Hepatic stellate cell (primary cell): ENCODE measurements around the gene BACE2.
"Not testable (repeated sequence)": the region's sequence is repeated elsewhere in the genome, so short reads cannot be mapped to it uniquely, and the experiment has no call there.

ENCODE experiments used
- DNase-seq: peaks from one replicate; pipeline ENCODE4 v3.0.0; 2011; ENCODE audit warnings: low spot score

Gene BACE2

DNA sequence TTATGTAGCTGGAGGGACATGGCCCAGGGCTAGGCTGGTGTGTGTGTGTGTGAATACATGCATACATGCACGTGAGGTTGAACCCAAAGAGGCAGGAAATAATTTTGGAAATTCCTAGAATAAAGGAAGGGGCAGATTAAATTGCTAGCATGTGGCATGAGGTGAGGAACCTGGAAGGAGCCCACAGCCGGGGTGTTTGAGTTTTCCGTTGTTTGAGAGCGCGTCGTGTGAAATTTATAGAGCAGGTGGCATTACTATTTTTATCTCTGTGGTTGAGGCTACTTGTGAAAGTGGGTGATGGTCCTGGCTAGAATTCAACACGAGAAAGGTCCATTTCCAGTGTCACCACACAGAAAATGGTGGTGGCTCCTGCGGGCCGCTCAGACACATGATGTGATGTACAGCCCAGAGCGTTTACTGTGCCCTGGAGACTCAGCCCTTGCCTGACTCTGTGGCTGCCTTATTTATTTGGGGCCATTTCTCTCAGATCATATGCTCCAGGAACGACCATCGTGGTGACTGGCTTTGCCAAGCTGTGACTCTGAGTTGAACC is 48.0 kb downstream of the BACE2 start:
- DNase-seq, result no peak

GRCh38 chr21:41216486-41216885 is 48.5 kb downstream of the BACE2 start:
- no peak for DNase-seq

DNA sequence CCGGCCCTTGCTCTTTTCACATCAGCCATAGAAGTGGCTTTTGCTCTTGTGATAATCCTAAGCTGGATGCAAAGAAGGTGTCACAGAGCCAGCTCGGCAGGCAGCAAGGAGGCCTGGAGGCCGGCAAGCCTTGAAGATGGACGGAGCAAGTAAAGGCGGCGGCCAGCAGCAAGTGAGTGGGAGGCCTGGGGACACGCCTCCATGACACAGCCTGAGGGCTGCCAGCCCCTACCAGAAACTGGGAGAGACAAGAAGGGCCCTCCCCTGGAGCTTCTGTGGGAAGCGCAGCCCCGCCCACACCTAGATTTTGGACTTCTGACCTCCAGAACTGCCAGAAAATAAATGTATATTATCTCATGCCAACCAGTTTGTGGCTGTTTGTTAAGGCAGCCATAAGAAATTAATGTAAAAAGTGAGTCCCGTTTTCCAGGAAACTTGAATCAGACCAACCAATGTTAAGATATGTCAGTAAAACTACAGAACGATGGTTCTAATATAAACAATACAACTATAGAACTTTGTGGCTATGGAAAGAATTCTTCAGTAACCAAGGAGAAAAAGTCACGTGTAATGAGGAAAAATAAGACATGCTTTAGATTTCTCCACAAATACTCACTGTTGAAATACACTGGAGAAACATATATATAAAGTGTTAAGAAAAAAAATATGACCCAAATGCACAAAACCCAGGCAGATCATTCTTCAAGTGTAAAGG is 49.9 kb downstream of the BACE2 start:
- no peak for DNase-seq

GRCh38 chr21:41219498-41220207 is 51.7 kb downstream of the BACE2 start:
- no peak for DNase-seq

- DNase-seq, result no peak
Measured at GRCh38 chr21:41220208-41220733, 52.3 kb downstream of the BACE2 start.

DNA sequence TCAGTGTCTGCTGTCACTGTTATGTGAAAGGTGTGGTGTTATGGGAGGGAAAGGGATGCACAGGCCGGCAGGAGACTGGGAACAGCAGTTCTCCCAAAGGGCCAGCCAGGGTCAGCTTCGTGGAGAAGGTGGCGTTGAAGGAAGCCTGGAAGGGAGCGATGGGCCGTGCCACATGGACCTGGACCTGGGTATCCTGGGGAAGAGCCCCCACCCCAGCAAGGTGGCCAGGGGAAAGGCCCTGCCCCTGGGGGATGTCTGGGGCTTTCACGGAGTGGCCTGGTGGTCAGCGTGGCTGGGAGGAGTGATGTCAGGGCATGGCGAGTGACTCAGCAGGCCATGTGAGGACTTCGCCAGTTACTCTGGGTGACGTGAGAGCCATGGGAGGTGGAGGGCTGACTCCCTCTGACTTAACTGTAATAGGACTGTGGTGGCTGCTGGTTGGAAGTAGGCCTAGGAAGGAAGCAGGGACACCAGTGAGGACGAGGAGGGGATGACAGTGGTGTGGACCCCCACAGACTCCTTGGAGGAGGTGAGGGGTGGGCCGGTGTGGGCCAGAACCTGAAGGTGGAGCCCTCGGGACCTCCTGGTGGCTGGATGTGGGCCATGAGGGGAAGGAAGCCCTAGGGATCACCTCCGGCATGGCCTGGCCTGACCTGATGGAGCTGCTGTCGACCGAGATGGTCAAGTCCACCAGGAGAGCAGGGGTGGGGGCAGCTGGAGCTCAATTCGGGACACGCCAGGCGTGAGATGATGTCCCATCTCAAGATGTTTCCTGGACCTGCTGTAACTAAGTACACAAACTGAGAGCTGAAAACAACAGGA is 54.5 kb downstream of the BACE2 start:
- DNase-seq, result no peak

GRCh38 chr21:41226853-41227252 is 58.9 kb downstream of the BACE2 start:
- DNase-seq, result no peak

DNA sequence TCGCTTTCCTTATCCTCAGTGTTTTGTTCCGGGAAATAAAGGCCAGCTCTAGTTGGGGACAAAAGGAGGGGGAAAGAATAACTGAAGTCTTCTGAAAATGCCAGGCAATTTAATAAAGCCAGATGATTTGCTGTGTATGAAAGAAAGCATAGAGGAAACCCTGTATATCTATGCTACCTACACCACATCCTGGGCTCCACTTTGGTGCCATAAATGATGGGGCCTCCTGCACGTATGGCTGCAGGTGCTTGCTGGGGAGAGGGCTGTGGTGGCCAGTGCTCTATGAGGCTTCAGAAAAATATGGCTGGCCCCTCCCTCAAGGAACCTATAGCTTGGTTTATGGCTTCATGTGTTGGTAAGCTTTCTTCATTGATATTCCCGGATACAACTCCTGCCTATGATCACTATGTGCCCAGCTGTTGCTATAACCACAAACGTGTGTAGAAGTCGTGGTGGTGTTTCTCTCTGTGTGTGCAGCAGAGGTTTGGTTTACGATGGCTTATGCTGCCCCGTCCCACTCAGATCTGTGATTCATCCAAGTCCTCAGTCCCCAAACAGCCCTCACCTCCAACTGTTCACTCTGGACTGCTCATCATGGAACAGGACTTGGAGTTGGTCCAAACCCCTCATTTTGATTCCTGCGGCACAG is 59.5 kb downstream of the BACE2 start:
- no peak for DNase-seq

DNA sequence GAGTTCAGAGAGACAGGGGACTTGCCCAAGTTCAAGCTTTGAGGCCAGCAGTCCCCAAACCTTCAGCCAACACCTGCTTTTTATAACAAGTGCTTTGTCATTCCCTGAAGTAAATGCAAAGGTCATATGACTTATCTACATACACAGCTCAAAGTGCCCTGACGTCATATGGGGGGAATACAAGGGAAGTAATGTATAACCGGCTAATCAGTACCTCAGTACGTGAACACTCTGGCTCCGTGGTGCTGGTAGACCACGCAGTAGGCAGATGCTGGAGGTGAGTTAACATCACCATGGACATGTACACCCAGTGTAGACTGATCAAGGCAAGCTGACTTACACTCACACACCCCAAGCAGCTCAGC is 60.0 kb downstream of the BACE2 start:
- DNase-seq, result no peak

DNA sequence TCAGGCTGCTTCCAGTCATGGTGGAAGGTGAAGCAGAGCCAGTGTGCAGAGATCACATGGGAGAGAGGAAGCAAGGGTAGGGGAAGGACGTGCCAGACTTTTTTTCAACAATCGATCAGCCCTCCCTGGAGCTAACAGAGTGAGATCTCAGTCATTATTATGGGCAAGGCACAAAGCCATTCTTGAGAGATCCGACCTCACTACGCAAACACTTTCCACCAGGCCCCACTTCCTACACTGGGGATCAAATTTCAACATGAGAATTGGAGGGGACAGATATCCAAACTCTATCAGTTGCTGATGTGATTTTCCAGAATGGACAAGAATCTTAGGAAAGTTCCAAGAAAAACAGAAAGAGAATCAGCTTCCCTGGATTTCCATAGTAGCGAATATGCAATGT is 60.5 kb downstream of the BACE2 start:
- no peak for DNase-seq

DNA sequence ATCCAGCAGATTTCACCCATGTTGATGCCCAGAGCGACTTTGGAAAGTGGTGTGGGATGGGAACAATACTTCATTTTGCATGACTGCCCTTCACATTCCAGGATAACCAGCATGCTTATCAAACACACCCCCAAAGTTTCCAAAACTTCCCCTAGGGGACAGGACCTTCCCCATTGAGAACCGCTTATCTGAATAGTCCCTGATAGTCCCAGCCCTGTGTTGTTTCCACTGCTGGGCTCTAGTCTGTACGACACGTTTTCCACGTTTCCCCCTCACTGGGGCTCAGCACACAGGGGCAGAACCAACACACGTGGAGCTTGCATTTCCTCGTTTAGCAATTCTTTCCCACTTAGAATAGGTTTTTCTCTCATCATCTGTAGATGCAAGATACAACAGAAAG is 61.0 kb downstream of the BACE2 start:
- DNase-seq, result no peak

DNA sequence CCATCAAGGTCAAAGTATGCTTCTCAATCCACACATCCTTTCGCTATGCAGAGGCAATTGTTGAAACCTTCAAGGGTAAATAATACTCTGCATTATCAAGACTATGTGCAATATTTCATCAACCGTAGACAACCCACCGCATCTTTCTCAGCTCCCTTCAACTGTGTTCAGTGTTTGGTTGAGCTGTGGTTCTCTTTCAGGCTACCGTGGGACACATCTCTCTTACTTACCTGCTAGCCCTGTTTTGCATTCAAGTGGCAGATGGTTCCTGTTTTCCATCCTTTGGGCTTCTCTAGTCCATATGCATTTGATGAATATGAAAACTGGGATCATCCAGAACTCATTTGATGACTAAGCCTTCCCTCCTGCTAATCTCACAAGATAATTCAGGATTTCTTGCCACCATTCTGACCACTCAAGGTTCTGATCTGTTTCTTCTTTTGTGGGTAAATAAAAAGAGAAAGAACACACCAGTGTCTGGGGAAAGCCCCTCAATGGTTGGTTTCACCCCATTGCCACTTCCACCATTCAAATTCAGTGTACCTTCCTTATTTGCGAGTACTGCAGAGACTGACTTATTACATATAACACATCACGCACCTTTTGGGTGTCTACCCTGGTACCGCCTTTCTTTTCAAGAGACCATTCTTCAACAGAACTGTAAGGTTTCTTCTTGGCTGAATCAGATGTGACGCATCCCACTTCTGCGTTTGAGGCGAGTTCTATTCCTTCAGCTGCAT is 61.7 kb downstream of the BACE2 start:
- no peak for DNase-seq

DNA sequence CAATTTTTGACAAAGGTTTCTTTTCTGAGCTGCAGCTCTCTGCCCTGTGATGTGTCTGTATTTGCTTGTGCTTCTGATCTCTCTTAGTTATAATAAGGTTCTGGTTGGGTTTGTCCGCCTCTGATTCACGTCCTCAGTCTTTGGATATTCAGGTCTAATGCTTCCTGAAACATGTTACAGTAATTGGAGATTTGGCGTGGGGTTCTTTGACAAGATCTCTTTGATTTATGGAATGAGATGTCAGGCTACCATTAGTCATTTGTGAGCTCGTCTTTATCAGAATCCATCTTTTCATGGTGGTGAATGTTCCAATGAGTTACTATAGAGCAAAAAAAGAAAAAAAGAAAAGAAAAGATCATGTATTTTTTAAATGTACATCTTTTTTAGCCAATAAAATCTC is 62.5 kb downstream of the BACE2 start:
- DNase-seq, result no peak

DNA sequence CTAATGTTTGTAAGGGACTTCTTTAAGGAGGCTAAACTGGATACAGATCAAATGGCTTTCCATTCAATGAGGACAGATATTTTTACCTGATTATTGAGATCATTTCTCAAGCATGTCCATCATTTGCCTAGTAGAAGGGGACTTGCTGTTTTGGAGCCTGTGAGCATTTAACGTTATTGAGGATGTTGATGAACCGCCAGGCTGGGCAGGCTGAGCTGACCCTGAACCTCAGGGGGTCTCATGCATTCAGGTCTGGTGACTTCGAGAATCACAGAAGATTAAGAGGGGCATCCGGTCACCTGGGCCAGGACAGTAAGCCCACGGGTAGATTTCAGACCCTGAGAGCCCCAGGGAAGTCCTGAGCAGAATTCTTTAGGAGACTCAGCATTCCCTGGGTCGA is 63.1 kb downstream of the BACE2 start:
- DNase-seq, result no peak

DNA sequence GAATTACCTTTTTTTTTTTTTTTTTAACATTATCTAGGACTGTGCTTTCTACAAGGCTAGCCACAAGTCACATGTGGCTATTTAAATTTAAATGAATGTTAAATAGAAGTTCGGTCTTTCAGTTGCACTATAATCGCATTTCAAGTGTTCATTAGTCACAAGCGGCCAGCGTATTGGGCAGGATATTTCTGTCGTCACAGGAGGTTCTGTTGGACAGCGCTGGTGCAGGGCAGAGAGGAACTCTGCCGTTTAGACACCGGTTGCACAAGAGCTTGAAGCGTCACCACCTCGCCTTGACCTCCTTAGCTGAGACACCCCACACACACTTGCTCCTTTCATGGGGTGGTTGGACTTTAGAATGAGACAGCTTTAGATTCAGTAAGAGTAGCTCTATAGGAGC is 64.1 kb downstream of the BACE2 start:
- no peak for DNase-seq

- DNase-seq, result no peak
Measured at GRCh38 chr21:41233916-41234315, 66.0 kb downstream of the BACE2 start.

GRCh38 chr21:41234569-41234968 is 66.6 kb downstream of the BACE2 start:
- DNase-seq, result no peak

- DNase-seq, result no peak
Measured at GRCh38 chr21:41235201-41235600, 67.2 kb downstream of the BACE2 start.

DNA sequence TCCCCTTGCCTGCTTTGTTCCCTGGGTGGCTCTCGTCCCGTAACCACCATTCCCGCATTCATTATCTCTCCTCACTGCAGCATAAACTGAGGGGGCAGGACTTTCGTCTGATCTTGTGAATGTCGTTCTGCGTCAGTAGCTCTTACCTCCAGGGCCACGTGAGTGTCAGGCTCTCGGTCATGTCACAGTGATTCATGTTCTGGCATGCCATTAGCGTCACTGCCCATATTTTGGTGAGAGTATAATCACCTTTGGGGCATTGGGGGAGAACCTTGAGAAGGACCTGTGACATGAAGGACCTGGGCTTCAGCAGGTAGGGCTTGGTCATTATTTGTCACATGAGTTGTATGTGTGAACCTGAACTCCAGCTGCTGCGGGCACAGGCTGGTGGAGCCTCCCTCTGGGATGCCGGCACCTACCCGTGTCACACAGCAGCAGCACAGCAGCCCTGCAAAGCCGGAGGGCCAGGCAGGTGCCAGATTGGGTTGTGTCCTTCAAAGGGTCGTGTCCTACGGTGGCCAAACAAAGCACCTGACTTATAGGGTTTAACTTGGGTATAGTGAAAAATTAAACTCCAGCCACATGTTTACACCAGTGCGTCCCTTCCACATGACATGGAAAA is 68.5 kb downstream of the BACE2 start:
- no peak for DNase-seq

- DNase-seq, result not testable (repeated sequence)
Measured at GRCh38 chr21:41238081-41238796, 70.3 kb downstream of the BACE2 start.
